Fibroblast of villous mesenchyme (primary cell): ENCODE data around the gene TPD52L1. TPM values are rescaled to one million over a fixed set of nuclear protein-coding genes. Genes with fewer than 3 reads are reported as not detected.

Experiments
- DNase-seq: peaks from one replicate; pipeline ENCODE4 v3.0.0-alpha.2; 2010; ENCODE audit warnings: low read depth
- H3K4me3 ChIP-seq: 2 replicates; pipeline ENCODE4 v1.5.1; 2011; ENCODE audit warnings: low read depth, mild to moderate bottlenecking, low read length
- CTCF ChIP-seq: IDR thresholded peaks from 2 replicates; pipeline ENCODE4 v1.5.1; 2012; ENCODE audit warnings: low read depth, mild to moderate bottlenecking, low read length; ENCODE audit not compliant: insufficient read depth
- total RNA-seq: library from RNA; depleted of rRNA; stranded (reverse); fragments of >200 nt; gene quantifications from 2 replicates; pipeline ENCODE4 v1.2.3, GENCODE V29; 2012

Gene TPD52L1
- total RNA-seq, 1 donor: 9.9 TPM

DNA sequence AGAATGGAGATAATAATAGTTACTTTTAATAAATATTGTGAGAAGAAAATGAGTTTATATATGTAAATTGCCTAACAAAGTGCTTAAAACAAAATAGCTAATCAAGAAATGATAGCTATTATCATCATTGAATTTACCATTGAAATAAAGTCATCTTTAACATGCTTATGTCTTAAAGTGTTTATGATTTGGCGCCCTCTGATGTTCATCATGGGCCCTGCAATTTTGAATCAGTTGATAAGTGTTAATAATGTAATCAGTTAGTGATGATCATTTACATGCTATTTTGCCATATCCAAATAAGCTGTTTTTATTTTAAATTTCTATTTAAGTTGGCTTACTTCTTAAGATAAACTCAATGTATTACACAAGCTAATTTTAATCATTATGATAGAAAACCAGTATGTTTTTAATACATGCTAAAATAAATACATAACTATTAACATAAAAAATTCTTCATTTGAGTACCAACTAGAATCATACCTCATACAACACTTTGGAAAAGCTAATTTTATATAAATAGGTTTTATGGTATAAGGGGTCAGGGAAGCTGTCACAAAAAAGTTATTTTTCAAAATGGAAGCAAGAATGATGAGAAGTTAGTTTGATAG, 39.2 kb upstream of the TPD52L1 start:
- H3K4me3 ChIP-seq: no peak overlapping the region
- DNase-seq: peak; percentile 70
- peak; percentile 81 for TF ChIP-seq CTCF

GRCh38 chr6:125116170-125116569, 37.4 kb upstream of the TPD52L1 start:
- no peak for DNase-seq
- H3K4me3 ChIP-seq: no peak overlapping the region
- TF ChIP-seq CTCF: no peak

DNA sequence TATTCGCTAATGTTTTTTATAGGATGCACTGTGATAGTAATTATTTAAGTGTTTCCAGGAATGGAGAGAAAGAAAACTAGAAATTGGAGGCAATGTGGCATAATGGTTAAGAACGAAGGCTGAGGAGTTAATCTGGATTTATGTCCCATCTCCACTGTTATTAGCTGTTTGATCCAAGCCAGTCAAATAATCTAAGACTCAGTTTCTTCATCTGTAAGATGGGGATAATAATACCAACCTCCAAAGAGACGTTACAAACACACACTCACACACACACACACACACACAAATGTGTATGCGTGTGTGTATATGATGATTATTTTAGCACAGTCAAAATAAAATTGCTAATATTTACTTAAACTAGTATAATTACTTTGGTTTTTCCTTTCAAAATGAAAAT, 36.9 kb upstream of the TPD52L1 start:
- H3K4me3 ChIP-seq: no peak overlapping the region
- no peak for TF ChIP-seq CTCF
- DNase-seq: no peak

DNA sequence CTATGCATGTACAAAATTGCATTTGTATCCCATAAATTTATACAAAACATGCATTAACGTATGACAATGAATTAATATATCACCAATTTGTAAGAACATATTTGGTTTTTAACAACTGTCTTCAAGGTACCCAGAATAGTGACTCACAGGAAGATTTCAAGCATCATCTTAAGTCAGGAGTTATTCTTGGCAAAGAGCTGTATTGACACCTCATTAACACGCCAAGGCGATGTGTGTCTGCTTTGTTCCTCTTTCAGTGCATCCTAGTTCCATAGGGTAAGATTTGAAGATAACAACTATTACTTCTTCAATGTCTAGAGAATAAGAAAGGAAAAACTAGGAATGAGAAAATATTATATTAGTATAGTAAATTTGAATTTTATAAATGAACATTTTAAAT, 35.8 kb upstream of the TPD52L1 start:
- no peak for TF ChIP-seq CTCF
- DNase-seq: no peak
- H3K4me3 ChIP-seq: no peak overlapping the region

DNA sequence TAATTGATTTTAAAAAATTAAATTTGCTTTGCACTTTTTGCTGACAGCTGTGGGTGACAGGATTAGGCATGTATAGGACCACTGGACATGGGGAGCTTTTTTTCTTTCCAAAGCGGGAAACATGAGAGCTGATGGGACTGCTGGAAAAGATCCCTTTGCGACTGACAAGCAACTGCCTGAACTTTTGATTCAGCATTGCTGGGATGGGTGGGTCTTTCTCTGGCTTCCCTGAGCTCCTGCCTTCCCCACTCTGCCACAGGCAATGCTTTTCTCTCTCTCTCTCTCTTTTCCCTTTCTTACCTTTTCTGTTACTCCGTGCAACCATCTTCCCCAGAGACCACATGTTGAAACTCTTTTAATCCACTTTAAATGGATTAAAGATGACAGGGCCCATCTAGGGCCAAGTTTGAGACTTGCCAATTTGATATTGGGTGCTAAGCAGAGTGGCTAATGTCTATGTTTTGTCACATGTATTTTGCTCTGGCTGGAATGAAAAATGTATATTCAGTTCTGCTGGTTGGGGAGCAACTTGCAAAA, 33.5 kb upstream of the TPD52L1 start:
- no peak for TF ChIP-seq CTCF
- DNase-seq: no peak

GRCh38 chr6:125121894-125122293, 31.7 kb upstream of the TPD52L1 start:
- TF ChIP-seq CTCF: no peak
- DNase-seq: no peak
- no peak overlapping the region for H3K4me3 ChIP-seq

More for the DNA sequence above, 33.5 kb upstream of the TPD52L1 start:
- no peak overlapping the region for H3K4me3 ChIP-seq

DNA sequence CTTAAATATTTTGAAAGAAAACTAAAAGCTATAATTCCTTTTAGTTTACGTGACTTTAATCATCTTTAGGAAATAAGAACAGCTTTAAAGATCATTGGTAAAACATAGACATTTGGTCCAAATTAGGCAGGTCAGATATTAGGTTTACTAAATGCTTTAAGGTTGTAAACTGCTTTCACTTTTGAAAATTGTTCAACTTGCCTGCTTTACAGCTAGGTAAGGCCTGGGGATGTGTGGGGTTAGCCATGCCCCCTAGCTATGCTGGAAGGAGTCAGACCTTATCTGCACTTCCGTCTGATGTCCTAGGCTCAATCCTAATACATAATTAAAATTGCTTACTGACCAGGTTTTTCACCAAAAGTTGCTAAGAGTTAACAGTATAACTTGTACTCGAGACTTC, 30.5 kb upstream of the TPD52L1 start:
- TF ChIP-seq CTCF: no peak
- no peak for DNase-seq
- H3K4me3 ChIP-seq: no peak overlapping the region
